H1 (cell line): Measurements from ENCODE around the gene TCFL5. TPM values are rescaled to one million over a fixed set of nuclear protein-coding genes. Genes with fewer than 3 reads are reported as not detected.

Source experiments
- CTCF ChIA-PET: fragments of 300-600 bp; sonication (Branson Sonifier 250); formaldehyde crosslinking; loops from one replicate; lab custom pipeline; 2021; ENCODE audit not compliant: partially characterized antibody; lab: Charles Lee
- POLR2A ChIA-PET: fragments of 300-600 bp; sonication (Branson Sonifier 250); formaldehyde crosslinking; loops from one replicate; lab custom pipeline; 2021; ENCODE audit warnings: inconsistent platforms; ENCODE audit not compliant: partially characterized antibody; lab: Charles Lee
- DNase-seq, 2 experiments: peaks; one replicate each; pipeline versions ENCODE4 v3.0.0 to v3.0.0-alpha.2; 2010 to 2022; ENCODE audit warnings: low spot score in 2 of 2, low read depth in 1 of 2, mixed read lengths in 1 of 2
- FAIRE-seq: peaks from 2 replicates; lab custom pipeline; 2011; peaks lifted over from hg19 to GRCh38; lab: Jason Lieb, UNC
- H2AFZ ChIP-seq: 2 replicates; pipeline ENCODE4 v1.8.1; 2012; ENCODE audit warnings: low read length, inconsistent platforms
- H2AK5ac ChIP-seq: 2 replicates; pipeline ENCODE4 v1.6.1; 2013; ENCODE audit warnings: low read depth, low read length
- H2BK120ac ChIP-seq: replicated peaks from 2 replicates; pipeline ENCODE3; 2013; ENCODE audit warnings: low read depth, low read length, inconsistent platforms
- H2BK12ac ChIP-seq: 2 replicates; pipeline ENCODE4 v1.6.1; 2013; ENCODE audit warnings: low read depth, low read length
- H2BK15ac ChIP-seq: 2 replicates; pipeline ENCODE4 v1.6.1; 2013; ENCODE audit warnings: low read length
- H2BK20ac ChIP-seq: 2 replicates; pipeline ENCODE4 v1.6.1; 2013; ENCODE audit warnings: low read length
- H2BK5ac ChIP-seq: 2 replicates; pipeline ENCODE4 v1.6.1; 2013; ENCODE audit warnings: low read depth, low read length
- H3K14ac ChIP-seq: 2 replicates; pipeline ENCODE4 v1.6.1; 2013; ENCODE audit warnings: inconsistent platforms; ENCODE audit not compliant: insufficient read length
- H3K18ac ChIP-seq: 2 replicates; pipeline ENCODE4 v1.6.1; 2013; ENCODE audit warnings: low read length; ENCODE audit errors: extremely low read depth
- H3K23ac ChIP-seq: 2 replicates; pipeline ENCODE4 v1.6.1; 2013; ENCODE audit warnings: inconsistent platforms; ENCODE audit not compliant: insufficient read length
- H3K23me2 ChIP-seq: 2 replicates; pipeline ENCODE4 v1.6.1; 2013; ENCODE audit warnings: low read depth, low read length
- H3K27ac ChIP-seq: 2 replicates; pipeline ENCODE4 v1.6.1; 2011; ENCODE audit warnings: low read depth, low read length, inconsistent platforms
- H3K27me3 ChIP-seq, 4 experiments: replicated peaks in 1 of 4; 1 replicate in 1 of 4; 2 replicates in 3 of 4; pipeline versions ENCODE4 v1.6.1 to v1.8.1; 2011 to 2013; ENCODE audit warnings: low read length in 3 of 4, mild to moderate bottlenecking in 3 of 4, inconsistent platforms in 2 of 4, mixed read lengths in 2 of 4, moderate library complexity in 1 of 4; ENCODE audit not compliant: control insufficient read depth in 3 of 4, insufficient read depth in 3 of 4; ENCODE audit errors: extremely low read depth in 1 of 4
- H3K36me3 ChIP-seq, 4 experiments: 2 replicates each; pipeline versions ENCODE4 v1.6.1 to v1.8.1; 2011 to 2013; ENCODE audit warnings: mild to moderate bottlenecking in 4 of 4, low read length in 3 of 4, moderate library complexity in 2 of 4, control low read depth in 1 of 4, inconsistent platforms in 1 of 4; ENCODE audit not compliant: insufficient read depth in 4 of 4, control insufficient read depth in 2 of 4
- H3K4ac ChIP-seq: replicated peaks from 2 replicates; pipeline ENCODE3; 2013; ENCODE audit warnings: low read length, low read depth, mixed read lengths, inconsistent platforms; ENCODE audit not compliant: insufficient read length
- H3K4me1 ChIP-seq, 4 experiments: replicated peaks in 1 of 4; 1 replicate in 1 of 4; 2 replicates in 3 of 4; pipeline versions ENCODE4 v1.6.1 to v1.8.1; 2011 to 2013; ENCODE audit warnings: low read length in 3 of 4, inconsistent platforms in 2 of 4, mixed read lengths in 1 of 4; ENCODE audit not compliant: insufficient read depth in 4 of 4, control insufficient read depth in 3 of 4
- H3K4me2 ChIP-seq, 2 experiments: 2 replicates each; pipeline versions ENCODE4 v1.6.1 to v1.8.1; 2011 to 2013; ENCODE audit warnings: low read depth in 2 of 2, low read length in 2 of 2, control low read depth in 1 of 2, inconsistent platforms in 1 of 2, mild to moderate bottlenecking in 1 of 2; ENCODE audit not compliant: insufficient read depth in 1 of 2
- H3K4me3 ChIP-seq, 4 experiments: fragments of 200-600, 300-600 bp in 1 of 4; sonication (generic), shearing (Covaris generic), sonication (Bioruptor Twin) in 1 of 4; 2 replicates each; pipeline versions ENCODE4 v1.5.1 to v1.8.1; 2011 to 2016; ENCODE audit warnings: low read length in 4 of 4, low read depth in 3 of 4, control low read depth in 2 of 4, inconsistent platforms in 2 of 4, mild to moderate bottlenecking in 2 of 4, mixed read lengths in 1 of 4, moderate library complexity in 1 of 4; ENCODE audit not compliant: insufficient read depth in 2 of 4; ENCODE audit errors: extremely low read depth in 1 of 4
- H3K56ac ChIP-seq: replicated peaks from 2 replicates; pipeline ENCODE3; 2013; ENCODE audit warnings: low read depth, mild to moderate bottlenecking, mixed read lengths, low read length, inconsistent platforms; ENCODE audit not compliant: insufficient read length
- H3K79me1 ChIP-seq: 2 replicates; pipeline ENCODE4 v1.6.1; 2013; ENCODE audit warnings: low read depth, low read length, control low read depth
- H3K79me2 ChIP-seq, 2 experiments: 2 replicates each; pipeline versions ENCODE4 v1.6.1 to v1.8.1; 2012 to 2013; ENCODE audit warnings: low read length in 2 of 2, mild to moderate bottlenecking in 2 of 2, inconsistent platforms in 1 of 2; ENCODE audit not compliant: insufficient read depth in 2 of 2, control insufficient read depth in 1 of 2
- H3K9ac ChIP-seq, 4 experiments: replicated peaks in 1 of 4; 1 replicate in 1 of 4; 2 replicates in 3 of 4; pipeline versions ENCODE4 v1.6.1 to v1.8.1; 2011 to 2013; ENCODE audit warnings: low read depth in 3 of 4, low read length in 3 of 4, control low read depth in 2 of 4, mild to moderate bottlenecking in 2 of 4, moderate library complexity in 2 of 4, inconsistent platforms in 1 of 4; ENCODE audit errors: extremely low read depth in 1 of 4
- H3K9me3 ChIP-seq, 2 experiments: 2 replicates each; pipeline versions ENCODE4 v1.6.1 to v1.8.1; 2012 to 2013; ENCODE audit warnings: mild to moderate bottlenecking in 2 of 2, moderate library complexity in 2 of 2, control low read depth in 1 of 2, inconsistent platforms in 1 of 2, low read depth in 1 of 2, low read length in 1 of 2, mixed read lengths in 1 of 2; ENCODE audit not compliant: insufficient read depth in 2 of 2
- H4K20me1 ChIP-seq, 2 experiments: replicated peaks in 1 of 2; 2 replicates each; pipeline versions ENCODE3 to v1.8.1; 2011 to 2013; ENCODE audit warnings: inconsistent platforms in 2 of 2, low read length in 2 of 2, mild to moderate bottlenecking in 1 of 2; ENCODE audit not compliant: insufficient read depth in 2 of 2, control insufficient read depth in 1 of 2
- H4K5ac ChIP-seq: 2 replicates; pipeline ENCODE4 v1.6.1; 2013; ENCODE audit warnings: low read length, low read depth, mixed read lengths, inconsistent platforms; ENCODE audit not compliant: insufficient read length
- H4K8ac ChIP-seq: 2 replicates; pipeline ENCODE4 v1.8.0; 2013; ENCODE audit warnings: mild to moderate bottlenecking, moderate library complexity, low read length, inconsistent platforms; ENCODE audit not compliant: insufficient read depth; ENCODE audit errors: extremely low read depth
- H4K91ac ChIP-seq: replicated peaks from 2 replicates; pipeline ENCODE3; 2013; ENCODE audit warnings: low read length, mixed read lengths, inconsistent platforms; ENCODE audit not compliant: insufficient read length
- CEBPB ChIP-seq: IDR thresholded peaks from 2 replicates; pipeline ENCODE4 v1.6.1; 2012; ENCODE audit warnings: low read depth, low read length
- CHD2 ChIP-seq: IDR thresholded peaks from 2 replicates; pipeline ENCODE4 v1.6.1; 2012; ENCODE audit warnings: low read length, improper control_type of control experiment
- CTBP2 ChIP-seq: IDR thresholded peaks from 2 replicates; pipeline ENCODE4 v1.7.0; 2011; ENCODE audit warnings: borderline replicate concordance, mild to moderate bottlenecking, moderate library complexity, mixed read lengths, low read length; ENCODE audit not compliant: insufficient read depth, insufficient read length
- EZH2 ChIP-seq: fragments of 200-600 bp; sonication (generic); IDR thresholded peaks from 2 replicates; pipeline ENCODE4 v1.7.1; 2012; ENCODE audit warnings: low read depth, mild to moderate bottlenecking, moderate library complexity, low read length, inconsistent platforms; ENCODE audit not compliant: severe bottlenecking
- RBBP5 ChIP-seq: IDR thresholded peaks from 2 replicates; pipeline ENCODE4 v1.7.1; 2012; ENCODE audit warnings: low read depth, mild to moderate bottlenecking, inconsistent platforms, low read length, moderate library complexity, borderline replicate concordance
- SP4 ChIP-seq: IDR thresholded peaks from 2 replicates; pipeline ENCODE4 v1.6.1; 2012; ENCODE audit warnings: low read length, inconsistent platforms
- YY1 ChIP-seq: IDR thresholded peaks from 2 replicates; pipeline ENCODE4 v1.6.1; 2011; ENCODE audit warnings: low read depth, mild to moderate bottlenecking, low read length
- WGBS, 2 experiments: shearing (Covaris generic) in 1 of 2; methylation state at CpG; one replicate each; pipeline versions ENCODE4 v1.1.6 to v1.1.7; 2013 to 2015; ENCODE audit warnings: low lambda C conversion rate in 2 of 2, mixed read lengths in 2 of 2, inconsistent platforms in 1 of 2, low coverage in 1 of 2, missing lambda C conversion rate in 1 of 2; ENCODE audit not compliant: insufficient replicate concordance in 2 of 2, insufficient coverage in 1 of 2, insufficient read length in 1 of 2; ENCODE audit errors: extremely low coverage in 1 of 2, missing lambda C conversion rate in 1 of 2; 5-methylcytosine and 5-hydroxymethylcytosine counted together
- polyA plus RNA-seq, 7 experiments: library from polyadenylated mRNA; depleted of rRNA in 3 of 7; stranded (reverse) in 5 of 7; unstranded in 2 of 7; fragments of >200 nt in 5 of 7; fragments of 200-250 nt in 2 of 7; gene quantifications; 1 replicate in 5 of 7; 2 replicates in 1 of 7; 4 replicates in 1 of 7; pipeline versions ENCODE4 v1.2.1 to v1.2.3, GENCODE V29; 2011 to 2013; ENCODE audit warnings: missing spikeins in 2 of 7, mixed read lengths in 2 of 7
- total RNA-seq: library from RNA; stranded (reverse); fragmentation: NEBNext Ultra II Directional; extraction: Animal tissue kit (Norgen Biotek cat#: 25700); gene quantifications from 2 replicates; pipeline ENCODE4 v1.2.1, GENCODE V29; 2021

The TCFL5 gene
- total and polyA plus RNA-seq, 2 of the 8 experiments (the other 6 are each of a cell fraction or from before 2014, with no cell fraction given) = 6.2 to 15.0 TPM

- POLR2A ChIA-PET = interaction anchor here (1.0 to 2.1 kb wide), 2 partner anchors 10 to 16 kb away, joined by 3 to 20 read pairs; partner anchors contain the start of gene COL9A3
- no peak overlapping the region for H3K9ac ChIP-seq
- H2BK5ac ChIP-seq = no peak overlapping the region
- H3K14ac ChIP-seq = no peak overlapping the region
- H3K9me3 ChIP-seq = no peaks in the 10 kb centered on the region
- FAIRE-seq = no peak
- H3K56ac ChIP-seq = no peak overlapping the region
- H3K4me1 ChIP-seq = peaks cover 0 to 19% (median 10%) of the 10 kb centered on the region in 4 experiments; a peak in 5 of 7 replicates
- H2AFZ ChIP-seq = no peak overlapping the region
- no peak overlapping the region for H2BK120ac ChIP-seq
- peaks cover 0 to 11% (median 4%) of the 10 kb centered on the region in 4 experiments; a peak in 5 of 8 replicates for H3K36me3 ChIP-seq
- no peak overlapping the region for H3K4ac ChIP-seq
- no peak overlapping the region for H2BK20ac ChIP-seq
- H3K79me2 ChIP-seq = no peaks in the 10 kb centered on the region
- no peak overlapping the region for H3K27ac ChIP-seq
- no peak for TF ChIP-seq RBBP5
- TF ChIP-seq CHD2 = no peak
- no peak for TF ChIP-seq CEBPB
- TF ChIP-seq EZH2 = no peak
- TF ChIP-seq YY1 = no peak
- no peak for TF ChIP-seq SP4
- no peak for TF ChIP-seq CTBP2
- no peaks in the 10 kb centered on the region for H3K23me2 ChIP-seq
- peaks cover 5 to 8% of the 10 kb centered on the region in 2 experiments for H4K20me1 ChIP-seq
- no peak overlapping the region for H4K91ac ChIP-seq
- CTCF ChIA-PET = interaction anchor here (0.6 to 2.9 kb wide), 2 partner anchors 18 to 94 kb away, joined by 3 to 9 read pairs; no protein-coding TSS in a partner anchor
- H2BK15ac ChIP-seq = no peak overlapping the region
- H2AK5ac ChIP-seq = no peak overlapping the region
- no peak overlapping the region for H2BK12ac ChIP-seq
- DNase-seq = no peak
- no peak overlapping the region for H3K23ac ChIP-seq
- no peak overlapping the region for H3K4me2 ChIP-seq
- no peaks in the 10 kb centered on the region for H3K79me1 ChIP-seq
- no peak overlapping the region for H3K4me3 ChIP-seq
- no peak overlapping the region for H4K5ac ChIP-seq
- no peak overlapping the region for H4K8ac ChIP-seq
- no peak overlapping the region for H3K18ac ChIP-seq
- H3K27me3 ChIP-seq = no peaks in the 10 kb centered on the region
- 90% methylated on average over 20 of the region's 27 CpGs; no CpG with 5 or more reads in 1 of the 2 experiments for WGBS, 2 experiments
These were observed 35.5 kb downstream of the TCFL5 start for GRCh38 chr20:62825986-62826645.
